Loucy (cell line): Measurements from ENCODE around the gene IGF2R.
"Not testable (repeated sequence)": the region's sequence is repeated elsewhere in the genome, so short reads cannot be mapped to it uniquely, and the experiment has no call there.

Source experiments
- H2AFZ ChIP-seq: fragments of 200-600 bp; sonication (generic); 2 replicates; pipeline ENCODE4 v1.6.0; 2016; ENCODE audit warnings: antibody characterized with exemption, mild to moderate bottlenecking, low read length, moderate library complexity
- H3F3A ChIP-seq: fragments of 200-600 bp; 2 replicates; pipeline ENCODE4 v1.6.0; 2016; ENCODE audit warnings: antibody characterized with exemption, low read depth, mild to moderate bottlenecking
- H3K27me3 ChIP-seq: fragments of 200-600 bp; sonication (generic); 2 replicates; pipeline ENCODE4 v1.6.1; 2014; ENCODE audit warnings: low read length, mild to moderate bottlenecking; ENCODE audit not compliant: insufficient read depth, poor library complexity, severe bottlenecking
- H3K36me3 ChIP-seq: fragments of 200-600 bp; sonication (generic); 2 replicates; pipeline ENCODE4 v1.6.1; 2016; ENCODE audit warnings: low read length; ENCODE audit not compliant: insufficient read depth
- H3K4me1 ChIP-seq: fragments of 200-600 bp; sonication (generic); 2 replicates; pipeline ENCODE4 v1.5.1; 2014; ENCODE audit warnings: low read length, mild to moderate bottlenecking; ENCODE audit not compliant: insufficient read depth, poor library complexity, severe bottlenecking
- H3K4me2 ChIP-seq: fragments of 200-600 bp; sonication (generic); 2 replicates; pipeline ENCODE4 v1.6.0; 2014; ENCODE audit warnings: antibody characterized with exemption, low read length, low read depth, mild to moderate bottlenecking; ENCODE audit not compliant: poor library complexity, severe bottlenecking
- H3K4me3 ChIP-seq: fragments of 200-600 bp; sonication (generic); 2 replicates; pipeline ENCODE4 v1.5.1; 2014; ENCODE audit warnings: low read length, mild to moderate bottlenecking, mixed read lengths; ENCODE audit not compliant: poor library complexity, severe bottlenecking
- H3K79me2 ChIP-seq: fragments of 200-600 bp; sonication (generic); 2 replicates; pipeline ENCODE4 v1.6.1; 2014; ENCODE audit warnings: low read length; ENCODE audit not compliant: insufficient read depth
- H3K9ac ChIP-seq: fragments of 200-600 bp; sonication (generic); 2 replicates; pipeline ENCODE4 v1.6.0; 2014; ENCODE audit warnings: mild to moderate bottlenecking, low read depth, low read length, moderate library complexity; ENCODE audit not compliant: poor library complexity, severe bottlenecking
- H3K9me2 ChIP-seq: fragments of 200-600 bp; sonication (generic); replicated peaks from 2 replicates; pipeline ENCODE4 v1.6.1; 2016; ENCODE audit warnings: low read depth, low read length, mixed read lengths
- H3K9me3 ChIP-seq: fragments of 200-600 bp; sonication (generic); 2 replicates; pipeline ENCODE4 v1.6.1; 2014; ENCODE audit warnings: mild to moderate bottlenecking, antibody characterized with exemption, low read length, low read depth; ENCODE audit not compliant: insufficient read depth
- H4K20me1 ChIP-seq: fragments of 200-600 bp; sonication (generic); 2 replicates; pipeline ENCODE4 v1.6.0; 2014; ENCODE audit warnings: antibody characterized with exemption, low read length, mild to moderate bottlenecking; ENCODE audit not compliant: insufficient read depth, poor library complexity, severe bottlenecking
- CTCF ChIP-seq: fragments of 200-600 bp; sonication (generic); conservative IDR thresholded peaks from 2 replicates; pipeline ENCODE4 v1.5.1; 2014; ENCODE audit warnings: mild to moderate bottlenecking, antibody characterized with exemption, low read length
- EZH2phosphoT487 ChIP-seq: fragments of 200-600 bp; IDR thresholded peaks from 2 replicates; pipeline ENCODE4 v1.6.1; 2018; ENCODE audit warnings: antibody characterized with exemption, mild to moderate bottlenecking, moderate library complexity, borderline replicate concordance

The IGF2R gene

GRCh38 chr6:160132776-160133338, 164.0 kb downstream of the IGF2R start:
- no peaks in the 10 kb centered on the region for H3K9me2 ChIP-seq
- H3K4me1 ChIP-seq = no peaks in the 10 kb centered on the region
- H3K27me3 ChIP-seq = no peaks in the 10 kb centered on the region
- no peaks in the 10 kb centered on the region for H3F3A ChIP-seq
- H4K20me1 ChIP-seq = no peaks in the 10 kb centered on the region
- no peak overlapping the region for H3K9ac ChIP-seq
- H3K9me3 ChIP-seq = no peaks in the 10 kb centered on the region
- no peaks in the 10 kb centered on the region for H3K36me3 ChIP-seq
- no peaks in the 10 kb centered on the region for H3K79me2 ChIP-seq
- H3K4me2 ChIP-seq = no peak overlapping the region
- H2AFZ ChIP-seq = no peak overlapping the region
- H3K4me3 ChIP-seq = no peak overlapping the region
- TF ChIP-seq CTCF = no peak
- TF ChIP-seq EZH2phosphoT487 = no peak

GRCh38 chr6:160133441-160134336, 164.8 kb downstream of the IGF2R start:
- Histone ChIP-seq H3K9ac (no peak overlapping the region), H3K4me2 (no peak overlapping the region), H3K79me2 (no peaks in the 10 kb centered on the region), H3K4me3 (no peak overlapping the region), H3K36me3 (no peaks in the 10 kb centered on the region), H3F3A (no peaks in the 10 kb centered on the region), H3K27me3 (no peaks in the 10 kb centered on the region), H3K9me2 (no peaks in the 10 kb centered on the region), H4K20me1 (no peaks in the 10 kb centered on the region), H3K9me3 (no peaks in the 10 kb centered on the region), H2AFZ (no peak overlapping the region), H3K4me1 (no peaks in the 10 kb centered on the region)
- TF ChIP-seq EZH2phosphoT487 (no peak), CTCF (no peak)

- not testable (repeated sequence) for H3K36me3 ChIP-seq, H3K4me2 ChIP-seq, H3K4me3 ChIP-seq, H3K9me2 ChIP-seq, H4K20me1 ChIP-seq, H3F3A ChIP-seq, H3K4me1 ChIP-seq, H3K27me3 ChIP-seq, H3K79me2 ChIP-seq, H3K9ac ChIP-seq, H3K9me3 ChIP-seq, H2AFZ ChIP-seq
Measured at GRCh38 chr6:160134337-160134751, 165.5 kb downstream of the IGF2R start.
